SJSA1 (cell line): Measurements from ENCODE around the gene ZNF329. TPM values are rescaled to one million over a fixed set of nuclear protein-coding genes. Genes with fewer than 3 reads are reported as not detected.

Experiments used
- DNase-seq, 2 experiments: peaks; one replicate each; pipeline ENCODE4 v3.0.0-alpha.2; 2015 to 2020; ENCODE audit warnings: low spot score in 2 of 2, low read depth in 1 of 2
- H3K27ac ChIP-seq: fragments of 250-450 bp; sonication (Bioruptor Pico); 2 replicates; pipeline ENCODE4 v1.5.1; 2020; ENCODE audit warnings: mild to moderate bottlenecking, moderate library complexity
- H3K27me3 ChIP-seq: fragments of 250-450 bp; sonication (Bioruptor Pico); replicated peaks from 2 replicates; pipeline ENCODE4 v1.5.1; 2020; ENCODE audit warnings: mild to moderate bottlenecking, moderate library complexity
- H3K36me3 ChIP-seq: fragments of 250-450 bp; sonication (Bioruptor Pico); 2 replicates; pipeline ENCODE4 v1.5.1; 2020; ENCODE audit warnings: mild to moderate bottlenecking
- H3K4me1 ChIP-seq: fragments of 250-450 bp; sonication (Bioruptor Pico); replicated peaks from 2 replicates; pipeline ENCODE4 v1.6.1; 2021; ENCODE audit warnings: mild to moderate bottlenecking
- H3K4me3 ChIP-seq: fragments of 250-450 bp; sonication (Bioruptor Pico); 2 replicates; pipeline ENCODE4 v1.5.1; 2020; ENCODE audit warnings: mild to moderate bottlenecking
- H3K9me3 ChIP-seq: fragments of 250-450 bp; sonication (Bioruptor Pico); replicated peaks from 2 replicates; pipeline ENCODE4 v1.5.1; 2020; ENCODE audit warnings: mild to moderate bottlenecking
- total RNA-seq: library from RNA; depleted of rRNA; stranded (reverse); fragments of >200 nt; shearing (Covaris generic); gene quantifications from 2 replicates; pipeline ENCODE4 v1.2.3, GENCODE V29; 2014; rRNA removed

The ZNF329 gene
- total RNA-seq, 1 experiment from 2014 or later: 8.3 TPM

DNA sequence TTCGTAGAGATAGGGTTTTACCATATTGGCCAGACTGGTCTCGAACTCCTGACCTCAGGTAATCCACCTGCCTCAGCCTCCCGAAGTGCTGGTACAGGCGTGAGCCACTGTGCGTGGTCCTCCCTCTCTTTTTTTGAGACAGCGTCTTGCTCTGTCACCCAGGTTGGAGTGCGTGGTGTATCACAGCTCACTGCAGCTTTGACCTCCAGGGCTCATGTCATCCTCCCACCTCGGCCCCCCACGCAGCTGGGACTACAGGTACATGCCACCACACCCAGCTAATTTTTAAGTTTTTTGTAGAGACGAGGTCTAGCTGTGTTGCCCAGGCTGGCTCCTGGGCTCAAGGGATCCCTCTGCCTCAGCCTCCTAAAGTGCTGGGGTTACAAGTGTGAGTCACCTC lies 70.8 kb downstream of the ZNF329 start:
- H3K4me3 ChIP-seq: no peak overlapping the region
- H3K4me1 ChIP-seq: no peaks in the 10 kb centered on the region
- no peak for DNase-seq
- H3K36me3 ChIP-seq: no peaks in the 10 kb centered on the region
- H3K27ac ChIP-seq: no peak overlapping the region
- peaks cover 24% of the 10 kb centered on the region for H3K9me3 ChIP-seq
- no peaks in the 10 kb centered on the region for H3K27me3 ChIP-seq

Other genes with a start within 250 kb of the ZNF329 start
- 7.4 and 8.4 TPM in 2 replicates for gene ZNF417, start 234.2 kb downstream of the ZNF329 start, total RNA-seq
- 0.21 TPM in 1 of 2 replicates, not detected in the other for gene ZNF418, start 215.4 kb downstream of the ZNF329 start, total RNA-seq
- gene ZNF256, start 203.1 kb downstream of the ZNF329 start, total RNA-seq: 1.8 and 5.2 TPM in 2 replicates
- gene C19orf18, start 176.3 kb downstream of the ZNF329 start, total RNA-seq: not detected in 2 replicates
- 13.1 and 32.0 TPM in 2 replicates for gene ZNF606, start 148.0 kb downstream of the ZNF329 start, total RNA-seq
- gene ZSCAN1, start 116.8 kb downstream of the ZNF329 start, total RNA-seq: not detected in 2 replicates
- gene ZNF135, start 91.5 kb downstream of the ZNF329 start, total RNA-seq: not detected in 2 replicates
- gene ZSCAN18, start 52.6 kb downstream of the ZNF329 start, total RNA-seq: 0.26 TPM in 1 of 2 replicates, not detected in the other
- gene ZNF274, start 32.3 kb upstream of the ZNF329 start, total RNA-seq: 5.2 and 12.4 TPM in 2 replicates
- gene ZNF544, start 78.1 kb upstream of the ZNF329 start, total RNA-seq: 42.4 and 50.5 TPM in 2 replicates
- 2.5 and 4.1 TPM in 2 replicates for gene ZNF8, start 128.2 kb upstream of the ZNF329 start, total RNA-seq
- 44.4 and 59.3 TPM in 2 replicates for gene ERVK3-1, start 154.6 kb upstream of the ZNF329 start, total RNA-seq
- 2.5 and 3.2 TPM in 2 replicates for gene ZSCAN22, start 176.2 kb upstream of the ZNF329 start, total RNA-seq
- 23.6 and 67.7 TPM in 2 replicates for gene A1BG, start 202.7 kb upstream of the ZNF329 start, total RNA-seq
- 0.19 and 1.3 TPM in 2 replicates for gene ZNF497, start 212.0 kb upstream of the ZNF329 start, total RNA-seq
- gene ZNF837, start 230.2 kb upstream of the ZNF329 start, total RNA-seq: 2.5 and 7.0 TPM in 2 replicates
- 1,597 and 2,220 TPM in 2 replicates for gene RPS5, start 236.5 kb upstream of the ZNF329 start, total RNA-seq
- gene RNF225, start 244.9 kb upstream of the ZNF329 start, total RNA-seq: 0.53 TPM in 1 of 2 replicates, not detected in the other